ENCODE results near the gene LRBA. TPM values are rescaled to one million over a fixed set of nuclear protein-coding genes. Genes with fewer than 3 reads are reported as not detected.

Gene LRBA
- polyA plus RNA-seq, 2 of the 4 experiments (the other 2 are of a cell fraction), result 10.7 to 25.1 TPM

GRCh38 chr4:150585611-150586010 lies 429.5 kb downstream of the LRBA start:
- Histone ChIP-seq H3K4me1 (no peaks in the 10 kb centered on the region), H3K9me3 (no peaks in the 10 kb centered on the region), H3K4me2 (no peak overlapping the region), H3K27ac (no peak overlapping the region), H3K4me3 (no peak overlapping the region)
- no peak for DNase-seq (ENCODE audit: low read depth in 1 of 2, low spot score in 1 of 2)
- ChIA-PET CTCF (no interaction called here), POLR2A (no interaction called here)
- no peak for ATAC-seq
- no peak for FAIRE-seq
- 94% methylated on average over 1 of the region's 1 CpG for WGBS (ENCODE audit: missing lambda C conversion rate)
- TF ChIP-seq RARB (CRISPR knock-in tag; IDR thresholded peaks at IDR 0.05) (no peak), RNF2 (IDR thresholded peaks at IDR 0.05; ENCODE audit: borderline replicate concordance, low read depth) (no peak), HOXB13 (CRISPR knock-in tag; IDR thresholded peaks at IDR 0.05; ENCODE audit: low read depth) (no peak), HDAC2 (IDR thresholded peaks at IDR 0.05) (no peak), FOSL2 (IDR thresholded peaks at IDR 0.05) (no peak), FOSL2 (CRISPR knock-in tag; IDR thresholded peaks at IDR 0.05) (no peak), KDM1A (IDR thresholded peaks at IDR 0.05; ENCODE audit: low read depth) (no peak), HOXA7 (CRISPR knock-in tag; IDR thresholded peaks at IDR 0.05) (no peak), RFX5 (IDR thresholded peaks at IDR 0.05) (no peak), MAZ (IDR thresholded peaks at IDR 0.05; ENCODE audit: borderline replicate concordance, low read depth, low read length) (no peak), ZNF302 (CRISPR knock-in tag; IDR thresholded peaks at IDR 0.05) (no peak), JUNB (IDR thresholded peaks at IDR 0.05) (no peak), TP53 (CRISPR knock-in tag; IDR thresholded peaks at IDR 0.05) (no peak), HEYL (CRISPR knock-in tag; IDR thresholded peaks at IDR 0.05) (no peak), ELK1 (IDR thresholded peaks at IDR 0.05; ENCODE audit: low read depth, low read length) (no peak), GATA3 (IDR thresholded peaks at IDR 0.05; ENCODE audit: borderline replicate concordance) (no peak), CBX2 (IDR thresholded peaks at IDR 0.05; ENCODE audit: borderline replicate concordance, low read depth) (no peak), BHLHE40 (IDR thresholded peaks at IDR 0.05; ENCODE audit: low read depth, low read length) (no peak), JUN (IDR thresholded peaks at IDR 0.05) (no peak), CBX8 (IDR thresholded peaks at IDR 0.05) (no peak), TFCP2L1 (CRISPR knock-in tag; IDR thresholded peaks at IDR 0.05) (no peak)

DNA sequence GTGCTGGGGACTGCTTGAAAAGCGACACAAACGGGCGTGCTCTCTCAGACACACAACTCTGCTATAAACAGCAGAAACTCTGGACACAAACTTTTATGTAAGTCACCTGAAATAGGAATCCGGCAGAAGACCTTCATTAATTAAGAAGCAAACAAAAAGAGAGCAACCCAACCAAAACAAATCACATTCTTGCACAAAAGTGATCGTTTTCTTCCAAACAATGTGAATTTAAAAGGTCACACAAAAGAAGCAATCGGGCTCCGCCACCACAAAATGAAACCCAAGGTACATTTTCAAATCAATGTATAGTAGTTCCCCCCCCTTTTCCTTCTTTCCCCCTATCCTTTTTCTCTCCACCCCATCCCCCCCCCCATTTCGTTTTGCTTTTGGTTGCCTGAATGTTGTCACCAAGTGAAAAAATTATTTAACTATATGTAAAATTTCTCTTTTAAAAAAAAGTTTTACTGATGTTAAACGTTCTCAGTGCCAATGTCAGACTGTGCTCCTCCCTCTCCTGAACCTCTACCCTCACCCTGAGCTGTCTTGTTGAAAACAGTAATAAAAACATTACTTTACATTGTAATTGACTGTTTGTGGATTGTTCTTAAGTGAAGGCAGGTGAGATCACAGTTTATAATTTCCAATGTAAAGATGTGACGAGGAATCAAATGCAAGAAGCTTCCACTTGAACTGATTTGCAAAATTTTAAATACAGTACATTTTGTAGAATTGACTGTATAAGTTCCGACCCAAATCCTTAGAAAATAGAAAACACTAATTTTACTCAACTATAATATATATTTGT lies 430.8 kb downstream of the LRBA start:
- Histone ChIP-seq H3K27ac (no peak overlapping the region), H3K4me2 (no peak overlapping the region), H3K4me1 (no peaks in the 10 kb centered on the region), H3K4me3 (no peak overlapping the region), H3K9me3 (no peaks in the 10 kb centered on the region)
- ChIA-PET CTCF (no interaction called here), POLR2A (no interaction called here)
- DNase-seq (ENCODE audit: low read depth in 1 of 2, low spot score in 1 of 2) (no peak), FAIRE-seq (no peak), ATAC-seq (no peak)
- TF ChIP-seq PHF8 (IDR thresholded peaks at IDR 0.05; ENCODE audit: borderline replicate concordance, low read depth) (no peak), ESRRA (IDR thresholded peaks at IDR 0.05; ENCODE audit: borderline replicate concordance, low read length) (no peak), POLR2AphosphoS2 (conservative IDR thresholded peaks at IDR 0.05; ENCODE audit: low read length) (no peak), JUNB (IDR thresholded peaks at IDR 0.05) (no peak)
- WGBS (ENCODE audit: missing lambda C conversion rate), result 83% methylated on average over 11 of the region's 11 CpGs

DNA sequence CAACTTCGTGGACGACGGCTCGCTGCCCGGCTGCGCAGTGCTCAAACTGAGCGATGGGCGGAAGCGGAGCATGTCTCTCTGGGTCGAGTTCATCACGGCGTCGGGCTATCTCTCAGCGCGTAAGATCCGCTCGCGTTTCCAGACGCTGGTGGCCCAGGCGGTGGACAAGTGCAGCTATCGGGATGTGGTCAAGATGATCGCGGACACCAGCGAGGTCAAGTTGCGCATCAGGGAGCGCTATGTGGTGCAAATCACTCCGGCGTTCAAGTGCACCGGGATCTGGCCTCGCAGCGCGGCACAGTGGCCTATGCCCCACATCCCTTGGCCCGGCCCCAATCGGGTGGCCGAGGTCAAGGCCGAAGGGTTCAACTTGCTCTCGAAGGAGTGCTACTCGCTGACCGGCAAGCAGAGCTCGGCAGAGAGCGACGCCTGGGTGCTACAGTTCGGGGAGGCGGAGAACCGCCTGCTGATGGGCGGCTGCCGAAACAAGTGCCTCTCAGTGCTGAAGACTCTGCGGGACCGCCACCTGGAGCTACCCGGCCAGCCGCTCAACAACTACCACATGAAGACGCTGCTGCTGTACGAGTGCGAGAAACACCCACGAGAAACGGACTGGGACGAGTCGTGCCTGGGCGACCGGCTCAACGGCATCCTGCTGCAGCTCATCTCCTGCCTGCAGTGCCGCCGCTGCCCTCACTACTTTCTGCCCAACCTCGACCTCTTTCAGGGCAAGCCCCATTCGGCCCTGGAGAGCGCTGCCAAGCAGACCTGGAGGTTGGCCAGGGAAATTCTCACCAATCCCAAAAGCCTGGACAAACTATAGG lies 431.6 kb downstream of the LRBA start:
- POLR2A ChIA-PET, result no interaction called here
- CTCF ChIA-PET, result no interaction called here
- no peak overlapping the region for H3K4me2 ChIP-seq
- no peak overlapping the region for H3K27ac ChIP-seq
- no peak overlapping the region for H3K4me3 ChIP-seq
- ATAC-seq (no peak), FAIRE-seq (no peak), DNase-seq (ENCODE audit: low read depth in 1 of 2, low spot score in 1 of 2) (no peak)
- 94% methylated on average over 52 of the region's 66 CpGs for WGBS (ENCODE audit: missing lambda C conversion rate)
- no peaks in the 10 kb centered on the region for H3K9me3 ChIP-seq
- peaks cover 6% of the 10 kb centered on the region; the same call in 2 of the 3 replicates for H3K4me1 ChIP-seq
- no peak for TF ChIP-seq NPAS2 (CRISPR knock-in tag; IDR thresholded peaks at IDR 0.05; ENCODE audit: borderline replicate concordance)
- no peak for TF ChIP-seq JUN (IDR thresholded peaks at IDR 0.05)
- TF ChIP-seq EHMT2 (IDR thresholded peaks at IDR 0.05; ENCODE audit: low read depth), result no peak
- TF ChIP-seq USF2 (IDR thresholded peaks at IDR 0.05), result no peak
- TF ChIP-seq CBX8 (IDR thresholded peaks at IDR 0.05), result no peak
- no peak for TF ChIP-seq RAD21 (conservative IDR thresholded peaks at IDR 0.05 in 1 of 2, IDR thresholded peaks at IDR 0.05 in 1 of 2)
- no peak for TF ChIP-seq HMGXB4 (CRISPR knock-in tag; IDR thresholded peaks at IDR 0.05; ENCODE audit: borderline replicate concordance)
- no peak for TF ChIP-seq POLR2A (IDR thresholded peaks at IDR 0.05; ENCODE audit: low read length)
- TF ChIP-seq BCL3 (IDR thresholded peaks at IDR 0.05), result no peak

Data from A549 (cell line).